Urothelium cell line (cell line): ENCODE measurements around the gene DSTN.

Experiments
- DNase-seq: peaks from one replicate; pipeline ENCODE4 v3.0.0; 2011; ENCODE audit warnings: low spot score, mixed read lengths
- FAIRE-seq: peaks from 2 replicates; lab custom pipeline; 2011; peaks lifted over from hg19 to GRCh38; lab: Jason Lieb, UNC

DSTN gene

GRCh38 chr20:17635332-17636244 is 65.7 kb downstream of the DSTN start:
- DNase-seq (no peak), FAIRE-seq (no peak)

DNA sequence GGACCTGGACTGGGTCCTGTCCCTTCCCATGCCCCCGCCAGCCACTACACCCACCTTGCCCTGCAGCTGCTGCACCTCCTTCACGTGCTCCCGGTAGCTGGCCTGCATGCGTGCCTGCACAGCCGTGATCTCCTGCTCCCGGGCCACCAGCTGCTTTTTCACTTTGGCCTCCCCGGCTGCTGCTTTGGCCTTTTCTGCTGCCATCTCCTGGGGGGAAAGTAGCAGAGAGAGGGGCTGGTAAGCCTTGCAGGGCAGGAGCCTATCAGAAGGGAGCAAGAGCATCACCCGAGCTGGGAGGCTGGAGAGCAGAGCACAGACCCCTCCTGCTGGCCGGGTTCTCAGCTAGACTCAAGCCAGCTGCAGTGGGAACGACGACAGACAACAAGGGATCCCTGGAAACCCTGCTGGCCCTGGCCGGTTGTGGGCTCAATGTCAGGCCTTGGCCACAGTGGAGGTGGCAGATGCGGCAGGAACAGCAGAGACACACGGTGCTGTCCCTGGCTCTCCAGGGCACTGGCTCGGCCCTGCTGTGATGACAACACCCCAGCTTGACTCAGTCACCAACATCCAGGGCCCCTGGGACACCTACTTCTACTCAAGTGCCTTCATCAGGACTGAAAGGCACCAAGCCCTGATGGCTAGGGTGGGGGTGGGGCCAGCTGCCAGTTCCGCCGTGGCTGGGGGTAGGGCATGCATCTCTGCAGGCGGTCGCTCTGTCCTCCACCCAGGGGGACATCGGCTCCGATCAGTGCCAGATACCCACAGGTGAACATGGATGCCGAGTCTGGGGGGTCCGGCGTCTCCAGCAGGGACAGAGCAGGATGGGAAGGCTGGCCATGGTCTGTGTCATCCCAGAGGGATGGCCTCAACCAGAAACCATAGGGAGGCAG is 66.9 kb downstream of the DSTN start:
- no peak for DNase-seq
- no peak for FAIRE-seq

DNA sequence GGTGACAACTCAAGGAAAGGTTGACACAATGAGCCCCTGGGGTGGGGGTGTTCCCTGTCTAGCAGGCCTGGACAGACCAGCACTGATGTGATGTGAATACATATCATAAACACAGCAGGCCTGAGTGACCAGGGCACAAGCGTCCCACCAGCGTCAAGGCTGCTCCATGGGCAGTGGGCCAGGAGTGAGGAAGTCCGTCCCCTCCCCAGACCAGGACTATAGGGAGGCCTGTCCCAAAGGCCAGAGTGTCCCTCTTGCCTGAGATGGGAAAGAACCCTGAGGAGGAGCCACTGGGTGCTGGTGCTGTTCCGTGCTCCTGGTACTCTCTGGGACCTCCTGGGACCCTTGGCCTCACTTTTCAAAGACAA is 67.5 kb downstream of the DSTN start:
- FAIRE-seq (no peak), DNase-seq (no peak)

GRCh38 chr20:17637985-17638640 is 68.2 kb downstream of the DSTN start:
- FAIRE-seq (no peak), DNase-seq (no peak)

- DNase-seq (no peak), FAIRE-seq (no peak)
Measured at GRCh38 chr20:17638835-17639407, 69.0 kb downstream of the DSTN start.

DNA sequence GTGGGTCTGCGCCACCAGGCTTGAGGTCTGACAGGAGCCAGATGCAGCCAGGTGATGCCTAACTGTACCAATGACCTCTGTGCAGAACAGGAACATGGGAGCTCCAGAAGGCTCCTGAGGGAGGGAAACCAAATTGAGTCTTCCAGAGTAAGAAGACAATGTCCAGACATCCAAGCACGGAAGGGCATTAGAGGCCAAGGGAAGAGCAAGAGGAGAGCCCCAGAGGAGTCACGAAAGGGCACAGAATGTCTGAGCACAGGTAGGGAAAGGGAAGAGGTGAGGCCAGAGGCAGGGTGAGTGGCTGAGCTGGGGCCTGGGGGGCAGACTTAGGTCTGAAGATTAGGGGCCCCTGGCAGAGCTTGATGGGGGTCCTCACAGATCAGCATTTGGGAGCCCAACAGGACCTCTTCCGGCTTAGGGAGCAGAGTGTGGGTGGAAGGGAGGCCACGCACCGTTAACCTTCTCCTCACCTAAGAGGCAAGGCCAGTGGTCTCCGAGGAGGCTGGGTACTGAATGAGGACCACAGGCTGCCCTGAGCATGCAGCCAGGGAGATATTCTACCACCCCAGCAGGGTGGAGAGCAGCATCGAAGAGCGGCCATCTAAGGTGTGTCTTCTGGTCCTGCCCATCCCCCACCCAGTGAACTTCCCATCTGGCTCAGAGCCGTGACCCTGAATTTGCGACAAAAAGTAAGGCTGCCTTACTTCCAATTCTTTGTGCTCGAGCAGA is 70.4 kb downstream of the DSTN start:
- no peak for FAIRE-seq
- no peak for DNase-seq

GRCh38 chr20:17640875-17641378 is 71.1 kb downstream of the DSTN start:
- no peak for FAIRE-seq
- DNase-seq: no peak

DNA sequence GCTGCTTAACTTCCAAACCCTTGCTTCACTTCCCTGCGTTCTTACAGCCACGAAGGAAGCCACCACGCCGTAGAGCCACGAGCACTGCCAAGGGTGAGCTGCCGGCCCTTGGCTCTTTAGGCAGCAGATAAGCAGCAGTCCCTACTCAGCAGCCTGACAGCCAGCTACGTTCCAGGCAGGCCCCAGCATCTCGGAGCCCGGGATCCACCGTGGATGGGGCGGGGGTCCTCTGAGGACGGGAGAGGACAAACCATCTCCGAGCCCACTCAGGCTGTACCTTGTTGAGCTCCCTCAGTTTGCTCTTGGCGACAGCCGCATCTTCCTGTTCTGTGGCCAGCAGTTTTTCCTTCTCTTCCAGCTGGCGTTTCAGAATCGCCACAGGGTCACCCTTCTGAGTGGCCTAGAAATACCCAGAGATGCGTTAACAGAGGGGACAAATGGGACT is 71.7 kb downstream of the DSTN start:
- DNase-seq: no peak
- FAIRE-seq: no peak

DNA sequence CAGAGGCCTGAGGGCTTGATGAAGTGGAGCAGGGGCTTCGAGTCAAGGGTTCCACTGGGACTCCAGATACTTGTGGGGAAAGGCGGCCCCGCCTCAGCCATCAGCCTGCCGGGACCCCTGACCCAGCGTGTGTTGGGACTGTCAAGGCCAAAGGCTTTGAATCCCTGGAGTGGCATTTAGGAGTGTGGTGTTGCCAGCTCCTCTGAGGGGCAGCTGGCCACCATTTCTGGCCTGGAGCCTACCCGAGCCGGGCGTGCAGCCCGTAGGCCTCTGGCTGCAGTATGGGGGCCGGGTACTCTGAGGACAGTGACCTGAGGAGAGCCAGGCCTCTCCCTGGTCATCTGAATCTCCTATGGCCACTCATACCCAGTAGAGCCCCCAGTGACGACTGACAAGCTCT is 72.1 kb downstream of the DSTN start:
- DNase-seq: no peak
- no peak for FAIRE-seq

GRCh38 chr20:17642404-17643269 is 72.8 kb downstream of the DSTN start:
- FAIRE-seq: no peak
- no peak for DNase-seq

DNA sequence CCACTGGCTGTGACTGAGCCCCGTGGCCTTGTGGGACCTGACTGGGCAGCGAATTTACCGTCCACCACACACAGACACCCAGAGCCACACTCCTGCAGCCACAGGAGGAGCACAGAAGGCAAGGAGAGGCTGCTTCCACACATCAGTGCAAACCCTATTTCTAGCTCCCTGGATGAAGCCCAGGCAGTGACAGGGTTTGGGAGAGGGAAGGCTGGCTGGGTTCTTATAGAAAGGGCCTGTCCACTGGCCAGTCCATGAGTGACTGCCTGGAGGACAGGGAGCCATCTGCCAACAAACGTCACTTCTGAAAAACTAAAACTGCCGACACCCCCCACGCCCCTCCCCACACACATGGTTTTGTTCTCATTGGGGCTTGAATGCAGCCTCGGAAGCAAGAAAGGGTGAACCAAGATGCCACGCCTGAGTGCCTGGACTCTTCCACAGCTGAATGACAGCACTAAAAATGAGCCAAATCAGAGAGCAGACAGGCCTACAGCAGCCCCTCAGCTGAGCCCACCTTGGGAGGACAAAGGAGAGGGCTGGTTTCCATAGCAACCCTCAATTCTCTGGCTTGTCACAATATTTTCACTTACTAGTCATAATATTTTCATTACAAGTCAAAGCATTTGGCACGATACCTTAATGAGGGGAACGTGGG is 73.8 kb downstream of the DSTN start:
- no peak for DNase-seq
- no peak for FAIRE-seq

- FAIRE-seq (no peak), DNase-seq (no peak)
Measured at GRCh38 chr20:17644451-17644850, 74.6 kb downstream of the DSTN start.

DNA sequence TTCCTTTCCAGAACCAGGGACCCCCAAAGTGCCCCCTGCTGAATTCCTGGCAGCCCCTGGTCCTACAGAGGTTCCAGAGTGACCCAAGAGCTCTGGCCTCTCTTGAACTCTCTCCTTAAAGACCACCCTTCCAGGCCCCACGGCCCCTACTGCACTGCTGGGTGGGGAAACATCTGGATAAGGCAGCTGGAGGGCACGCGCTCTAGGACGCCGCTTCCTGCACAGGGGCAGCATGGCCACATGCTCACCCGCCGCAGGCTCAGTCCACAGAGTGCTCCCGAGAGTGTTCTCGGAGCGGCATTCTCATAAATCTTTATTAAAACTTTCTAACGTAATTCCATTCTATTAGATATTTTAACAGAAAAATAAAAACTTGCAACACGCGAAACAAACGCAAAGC is 75.1 kb downstream of the DSTN start:
- FAIRE-seq (no peak), DNase-seq (no peak)

DNA sequence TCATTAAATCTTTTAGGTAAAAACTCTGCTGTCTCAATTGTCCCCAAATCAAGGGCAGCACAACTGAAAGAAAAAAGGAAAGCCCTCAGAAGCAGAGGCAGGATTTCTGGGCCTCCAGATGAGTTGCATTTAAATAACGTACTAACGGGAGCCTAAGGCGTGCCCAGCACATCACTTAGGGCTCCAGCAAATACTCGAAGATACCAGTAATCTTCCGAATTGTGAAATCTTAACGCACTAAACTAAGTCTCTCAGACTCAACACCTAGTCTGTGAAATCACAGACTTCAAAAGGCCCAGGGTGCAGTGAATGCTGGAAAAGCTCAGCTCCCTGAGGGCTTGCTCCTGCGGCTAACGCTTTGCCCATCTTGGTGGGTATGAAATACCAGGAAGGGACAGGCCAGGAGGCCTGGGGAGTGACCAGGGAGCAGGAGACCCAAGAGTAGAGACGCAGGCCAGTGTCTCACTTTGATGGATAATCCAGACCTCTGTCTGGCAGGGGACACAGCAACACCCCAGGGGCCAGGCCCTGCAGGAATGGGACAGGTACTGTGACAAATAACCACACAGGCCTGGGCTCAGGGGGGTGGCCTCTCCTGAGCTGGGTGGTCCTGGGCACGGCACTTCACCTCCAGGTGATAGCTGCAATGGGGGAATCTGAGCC is 75.8 kb downstream of the DSTN start:
- FAIRE-seq (no peak), DNase-seq (no peak)

GRCh38 chr20:17646209-17646960 is 76.5 kb downstream of the DSTN start:
- DNase-seq (no peak), FAIRE-seq (no peak)

DNA sequence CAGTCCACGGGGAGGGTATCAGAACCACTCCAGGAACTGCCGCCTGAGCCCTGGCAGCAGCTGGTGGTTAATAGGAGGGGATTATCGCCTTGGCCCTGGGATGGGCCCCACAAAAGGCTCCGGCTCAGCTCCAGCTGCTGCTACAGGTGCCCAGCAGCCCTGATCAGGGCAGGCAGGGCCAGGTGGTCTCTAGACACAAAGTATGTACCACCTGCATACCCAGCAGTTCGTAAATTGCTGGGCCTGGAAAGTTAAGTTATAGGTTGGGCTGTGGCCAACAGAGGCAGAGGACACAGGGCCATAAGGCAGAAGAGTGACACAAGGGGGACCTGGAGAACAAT is 77.1 kb downstream of the DSTN start:
- FAIRE-seq (no peak), DNase-seq (no peak)
